NCI-H460 (cell line): ENCODE results near the gene SMARCD1. TPM values are rescaled to one million over a fixed set of nuclear protein-coding genes. Genes with fewer than 3 reads are reported as not detected.

Experiments
- DNase-seq: peaks from one replicate; pipeline ENCODE4 v3.0.0-alpha.2; 2016; ENCODE audit warnings: low read depth; ENCODE audit errors: extremely low read depth
- total RNA-seq: library from RNA; depleted of rRNA; stranded (reverse); fragments of >200 nt; shearing (Covaris generic); gene quantifications from 2 replicates; pipeline ENCODE4 v1.2.3, GENCODE V29; 2014

The SMARCD1 gene
- total RNA-seq, 1 experiment from 2014 or later = 77.0 TPM

DNA sequence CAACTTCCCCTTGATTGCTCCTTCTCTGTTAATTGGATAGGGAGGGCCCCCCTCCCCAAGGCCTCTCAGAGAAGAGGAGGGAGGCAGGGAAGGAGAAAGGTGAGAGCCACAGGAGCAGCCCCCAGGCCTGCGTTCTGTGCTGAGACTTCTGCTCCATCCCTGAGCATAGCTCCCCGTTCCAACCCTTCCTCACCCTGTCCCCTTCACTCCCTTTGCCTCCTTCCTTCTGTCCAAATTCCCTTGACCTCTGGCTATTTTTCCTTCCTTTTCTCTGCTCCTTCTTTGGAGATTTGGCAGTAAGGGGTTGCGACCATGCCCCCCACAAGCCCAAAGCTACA, 28.5 kb upstream of the SMARCD1 start:
- no peak for DNase-seq

DNA sequence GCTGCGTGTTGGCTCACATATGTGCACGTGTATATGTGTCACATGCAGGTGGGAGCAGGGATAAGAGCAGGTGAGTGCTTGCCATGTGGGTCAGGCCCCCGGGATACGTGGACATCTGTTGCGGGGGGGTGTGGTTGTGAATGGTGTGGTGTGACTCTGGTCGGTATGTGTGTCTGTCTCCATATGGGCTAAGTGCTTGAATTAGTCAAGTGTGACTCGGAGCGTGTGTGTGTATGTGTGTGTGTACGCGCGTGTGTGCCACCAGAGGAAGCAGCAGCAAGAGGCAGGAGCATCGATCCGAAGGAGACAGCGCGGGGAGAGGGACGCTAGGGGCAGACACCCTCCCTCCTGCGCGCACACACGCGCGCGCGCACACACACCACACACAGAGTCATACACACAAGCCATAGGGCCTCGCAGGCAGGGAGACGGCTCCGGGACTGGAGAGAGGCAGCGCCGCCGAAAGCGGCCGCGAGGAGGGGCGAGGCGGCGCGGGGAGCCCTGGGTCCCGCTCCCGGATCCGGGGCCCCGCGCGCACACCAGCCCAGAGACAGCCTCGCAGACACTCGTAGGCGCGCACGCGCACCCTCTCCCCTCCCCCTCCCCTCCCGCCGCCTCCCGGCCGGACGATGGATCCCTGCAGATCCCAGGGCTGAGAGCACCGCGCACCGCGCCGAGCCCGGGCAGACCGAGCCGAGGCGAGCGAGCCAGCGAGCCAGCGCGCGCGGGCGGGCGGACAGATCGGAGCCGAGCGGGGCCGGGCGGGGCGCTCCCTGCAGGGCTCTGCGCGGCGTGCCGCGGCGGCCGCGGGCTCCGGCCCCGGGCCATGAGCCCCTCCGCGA, 27.9 kb upstream of the SMARCD1 start, which contains the start of gene ASIC1:
Gene ASIC1 (plus strand): TSS at position 597 of the 842 bp plus-strand sequence. CDS start 1,171 bp downstream, outside the sequence.
- peak; percentile 60 for DNase-seq

DNA sequence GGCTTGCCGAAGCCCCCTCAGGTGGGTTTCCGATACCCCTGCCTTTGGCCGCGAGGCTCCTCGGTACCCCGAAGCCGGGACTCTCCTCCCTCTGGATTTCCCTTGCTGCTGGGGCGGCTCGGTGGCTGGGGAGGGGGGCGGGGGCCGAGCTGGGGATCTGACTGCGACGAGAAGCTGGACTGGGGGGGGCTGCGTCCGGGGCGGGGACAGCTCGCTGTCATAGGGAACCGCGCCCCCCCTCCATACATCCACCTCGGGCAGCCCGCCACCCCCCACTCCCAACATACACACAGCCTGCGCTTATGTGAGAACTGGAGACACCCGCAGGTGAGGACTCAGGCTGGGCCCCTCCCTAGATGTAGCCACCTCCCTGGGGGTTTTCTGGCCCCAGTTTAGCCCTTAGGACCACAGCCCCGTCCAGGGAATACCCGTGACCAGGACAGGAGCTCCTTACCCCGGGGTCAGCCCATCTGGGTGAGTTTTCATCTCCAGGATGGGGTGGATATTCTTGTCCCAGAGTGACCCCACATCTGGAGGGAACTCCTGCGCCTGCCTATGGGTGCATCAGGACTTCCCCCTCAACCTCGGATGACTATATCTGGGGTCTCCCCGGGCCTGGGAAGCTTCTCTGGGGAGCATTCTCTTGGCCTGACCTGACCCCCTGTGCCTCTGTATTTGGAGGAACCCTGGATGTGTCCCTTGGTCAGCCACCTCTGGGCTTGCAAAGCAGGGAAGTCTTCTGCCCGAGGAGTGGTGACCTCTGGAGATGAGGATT, 27.1 kb upstream of the SMARCD1 start:
- no peak for DNase-seq

DNA sequence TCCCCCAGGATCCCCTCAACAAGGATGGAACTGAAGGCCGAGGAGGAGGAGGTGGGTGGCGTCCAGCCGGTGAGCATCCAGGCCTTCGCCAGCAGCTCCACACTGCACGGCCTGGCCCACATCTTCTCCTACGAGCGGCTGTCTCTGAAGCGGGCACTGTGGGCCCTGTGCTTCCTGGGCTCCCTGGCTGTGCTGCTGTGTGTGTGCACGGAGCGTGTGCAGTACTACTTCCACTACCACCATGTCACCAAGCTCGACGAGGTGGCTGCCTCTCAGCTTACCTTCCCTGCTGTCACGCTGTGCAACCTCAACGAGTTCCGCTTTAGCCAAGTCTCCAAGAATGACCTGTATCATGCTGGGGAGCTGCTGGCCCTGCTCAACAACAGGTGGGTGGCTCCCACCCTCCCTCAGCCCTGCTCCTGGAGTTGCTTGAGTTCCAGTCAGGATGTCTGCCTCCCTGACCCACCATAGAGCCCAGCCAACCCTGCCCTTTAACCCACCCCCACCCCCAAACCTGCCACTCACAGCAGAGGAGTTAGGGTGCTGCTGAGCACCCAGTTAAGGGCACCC, 26.3 kb upstream of the SMARCD1 start:
- no peak for DNase-seq

DNA sequence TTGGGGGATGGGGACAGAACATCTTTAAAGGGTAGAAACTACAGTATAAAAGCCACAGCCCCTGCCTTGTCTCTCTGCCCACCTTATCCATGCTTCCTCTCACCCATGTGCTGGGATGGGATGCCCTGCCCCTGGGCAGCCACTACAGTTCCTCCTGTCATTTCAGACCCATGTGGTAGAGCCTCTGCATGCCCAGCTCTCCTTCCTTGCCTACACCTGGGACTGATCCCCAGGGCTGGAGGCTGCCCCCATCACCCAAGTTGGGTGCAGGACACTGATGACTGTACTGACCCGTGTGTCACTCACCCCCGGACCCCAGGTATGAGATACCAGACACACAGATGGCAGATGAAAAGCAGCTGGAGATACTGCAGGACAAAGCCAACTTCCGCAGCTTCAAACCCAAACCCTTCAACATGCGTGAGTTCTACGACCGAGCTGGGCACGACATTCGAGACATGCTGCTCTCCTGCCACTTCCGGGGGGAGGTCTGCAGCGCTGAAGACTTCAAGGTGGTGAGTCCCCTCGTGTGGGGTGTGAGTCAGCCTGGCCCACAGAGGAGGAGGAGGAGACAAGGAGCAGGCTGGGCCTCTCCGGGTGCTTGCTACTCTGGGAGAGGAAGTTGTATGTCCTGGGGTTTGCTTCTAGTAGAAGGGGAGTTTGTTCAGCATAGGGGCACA, 25.6 kb upstream of the SMARCD1 start:
- DNase-seq = no peak

DNA sequence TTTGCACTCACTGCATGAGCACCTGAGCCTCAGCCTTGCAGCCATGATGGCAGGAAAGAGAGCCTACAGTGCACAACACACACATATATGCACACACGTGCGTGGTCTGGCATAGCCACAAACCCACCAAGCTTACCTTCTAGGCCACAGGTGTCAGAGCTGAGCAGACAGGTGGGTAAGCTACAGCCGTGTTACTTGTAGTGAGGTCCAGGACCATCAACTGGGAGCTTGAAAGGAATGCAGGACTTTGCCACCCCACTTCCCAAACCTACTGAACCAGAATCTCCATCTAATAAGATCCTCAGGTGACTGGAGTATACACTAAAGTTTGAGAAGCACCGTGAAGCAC, 25.0 kb upstream of the SMARCD1 start:
- no peak for DNase-seq

DNA sequence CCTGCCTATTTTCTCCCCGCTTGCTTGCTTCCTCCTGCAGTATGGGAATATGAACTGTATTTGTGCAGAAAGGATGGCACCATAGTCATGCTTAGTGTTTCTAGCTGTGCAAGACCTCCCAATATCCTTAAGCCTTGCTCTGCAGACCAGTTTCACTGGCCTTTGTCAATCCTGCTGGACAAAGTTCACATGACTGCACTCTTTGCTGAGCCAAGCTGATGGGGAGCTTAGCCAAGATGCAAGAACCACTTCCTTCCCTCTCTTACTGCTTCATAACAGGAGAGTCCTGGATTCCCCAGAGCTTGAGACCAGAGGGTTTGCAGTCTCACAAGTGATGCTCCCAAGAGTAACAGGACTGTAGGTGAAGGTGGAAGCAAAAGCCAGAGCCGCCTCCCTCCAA, 24.0 kb upstream of the SMARCD1 start:
- no peak for DNase-seq

DNA sequence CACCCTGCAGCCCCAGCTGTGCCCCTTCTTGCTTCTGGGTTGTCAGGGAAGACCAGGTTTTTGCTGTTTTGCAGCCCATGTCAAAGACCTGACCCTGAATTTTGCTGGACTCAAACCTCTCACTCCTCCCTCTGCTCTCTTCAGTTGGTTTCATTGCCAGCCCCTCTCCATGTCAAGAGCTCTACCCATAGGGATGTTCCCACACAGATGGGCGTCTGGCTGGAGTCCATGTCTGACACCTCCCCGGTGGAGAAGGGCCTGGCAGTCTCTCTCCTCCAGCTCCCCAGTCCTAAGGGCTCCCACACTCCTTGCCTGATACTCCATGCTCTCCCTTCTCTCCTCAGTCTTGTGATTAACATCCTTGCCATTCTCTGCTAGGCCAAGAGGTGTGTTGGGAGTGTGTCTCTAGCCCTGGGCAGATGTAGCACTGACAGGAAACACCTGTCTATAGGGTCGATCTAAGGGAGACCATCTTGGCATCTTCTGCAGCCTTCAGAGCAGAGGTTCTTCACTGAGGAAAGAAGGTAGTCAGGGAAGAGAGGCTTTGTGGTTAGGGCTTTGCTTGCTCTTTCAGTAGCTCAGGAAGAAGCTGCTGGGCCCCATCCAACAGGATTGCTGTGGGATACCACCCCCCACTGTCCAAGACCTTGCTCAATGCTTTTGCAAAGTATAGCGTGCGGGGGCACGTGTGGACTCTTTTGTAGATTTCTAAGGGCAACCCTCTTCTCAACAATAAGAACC, 23.0 kb upstream of the SMARCD1 start:
- DNase-seq = no peak

DNA sequence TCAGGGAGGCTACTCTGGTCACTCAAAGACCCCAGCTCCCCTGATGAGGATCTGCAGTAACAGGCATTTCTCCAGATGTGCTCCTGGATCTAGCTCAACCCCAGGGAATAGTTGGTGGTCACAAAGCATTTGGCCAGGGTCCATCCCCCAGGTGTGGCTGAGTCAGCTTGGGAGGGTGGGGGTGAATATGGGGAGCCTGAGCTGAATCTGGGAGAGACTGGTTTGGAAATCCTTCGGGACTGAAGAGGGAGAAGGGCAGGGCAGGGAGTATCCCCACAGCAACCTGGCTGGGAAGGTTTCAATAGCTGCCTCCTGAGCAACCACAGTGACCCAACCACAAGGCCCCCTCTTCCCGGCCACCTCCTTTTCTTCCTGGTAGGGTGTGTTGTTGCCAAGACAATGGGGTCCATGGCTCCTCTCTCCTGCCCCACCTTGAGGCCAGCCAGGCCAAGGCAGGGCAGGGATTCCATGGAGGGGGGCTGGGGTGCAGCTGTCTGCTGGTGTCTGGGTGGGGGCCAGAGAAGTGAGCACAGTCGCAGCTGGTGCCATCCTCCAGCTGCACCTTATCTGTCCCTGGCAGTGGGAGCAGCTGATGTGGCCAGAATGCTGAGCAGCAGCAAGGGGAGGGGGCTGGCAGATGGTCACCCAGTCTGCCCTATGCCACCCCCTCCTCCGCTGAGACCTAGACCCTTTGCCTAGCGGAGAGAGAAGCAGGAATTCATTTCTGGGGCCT, 22.2 kb upstream of the SMARCD1 start:
- DNase-seq = no peak

DNA sequence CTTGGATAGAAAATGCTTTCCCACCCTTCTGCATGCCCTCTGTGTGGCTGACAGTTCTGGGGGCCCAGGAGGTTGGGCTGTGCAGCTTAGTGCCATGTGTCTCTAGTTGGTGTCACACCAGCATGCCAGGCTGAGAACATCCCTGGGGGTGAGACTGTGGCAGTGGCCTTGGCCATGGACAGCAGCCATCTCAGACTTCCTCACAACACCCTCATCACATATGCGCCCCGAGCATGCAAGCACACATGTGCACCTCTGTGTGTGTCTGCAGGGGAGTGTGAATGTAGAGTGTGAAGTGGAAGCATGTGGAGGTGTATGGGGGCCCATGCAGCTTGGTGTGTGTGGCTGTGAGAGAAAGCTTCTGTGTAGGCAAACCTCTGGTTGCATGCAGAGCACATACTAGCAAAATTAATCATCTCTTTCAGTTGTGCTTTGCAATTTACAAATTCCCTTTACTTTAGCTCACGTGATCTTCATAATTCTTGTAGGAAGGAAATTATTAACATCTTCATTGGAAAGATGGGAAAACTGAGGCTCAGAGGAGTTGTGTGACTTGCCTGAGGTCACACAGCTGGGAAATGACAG, 19.3 kb upstream of the SMARCD1 start:
- DNase-seq = no peak

DNA sequence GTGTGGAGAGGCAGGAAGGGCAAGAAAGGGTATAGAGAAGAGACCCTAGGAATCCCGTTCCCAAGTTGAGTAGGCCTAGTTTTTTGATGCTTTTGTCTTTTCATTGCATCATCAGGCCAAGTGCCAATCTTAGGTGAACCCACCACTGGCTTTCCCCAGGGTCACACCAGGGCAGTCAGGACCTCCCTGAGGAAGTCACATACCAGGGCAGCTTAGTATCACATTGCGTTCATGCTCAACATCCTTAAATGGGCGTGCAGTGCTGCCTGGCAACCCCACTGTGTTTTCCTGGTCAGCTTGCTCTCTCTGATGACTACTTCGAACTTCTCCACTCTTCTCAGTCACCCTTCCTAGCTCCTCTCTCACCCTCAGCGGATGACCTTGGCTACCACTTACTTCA, 18.7 kb upstream of the SMARCD1 start:
- no peak for DNase-seq

DNA sequence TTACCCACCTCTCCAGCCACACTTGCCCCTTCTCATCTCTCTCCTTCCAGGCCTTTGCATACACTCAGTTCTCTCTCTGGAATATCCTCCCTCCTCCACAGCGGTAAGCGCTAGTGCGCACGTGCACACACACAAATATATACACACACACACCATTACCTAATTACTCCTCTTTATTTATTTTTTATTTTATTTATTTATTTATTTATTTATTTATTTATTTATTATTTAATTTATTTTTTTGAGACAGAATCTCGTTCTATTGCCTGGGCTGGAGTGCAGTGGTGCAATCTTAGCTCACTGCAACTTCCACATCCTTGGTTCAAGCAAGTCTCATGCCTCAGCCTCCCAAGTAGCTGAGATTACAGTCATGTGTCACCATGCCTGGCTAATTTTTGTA, 16.1 kb upstream of the SMARCD1 start:
- no peak for DNase-seq

DNA sequence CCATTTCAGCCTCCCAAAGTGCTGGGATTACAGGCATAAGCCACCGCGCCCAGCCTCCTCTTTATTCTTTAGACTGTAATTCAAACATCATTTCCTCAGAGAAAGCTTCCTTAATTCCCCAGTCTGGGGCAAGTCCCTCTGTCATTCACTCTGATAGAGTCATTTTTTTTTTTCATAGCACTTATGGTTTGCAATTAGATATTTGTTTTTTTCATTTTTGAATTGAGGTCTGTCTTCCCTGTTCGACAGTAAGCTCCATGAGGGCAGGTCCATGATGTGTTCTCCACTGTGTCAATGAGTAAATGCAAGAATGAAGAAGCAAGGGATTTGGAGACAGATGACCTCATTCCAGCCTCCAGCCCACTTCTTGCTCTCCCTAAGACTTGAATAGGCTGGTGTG, 15.6 kb upstream of the SMARCD1 start:
- DNase-seq = no peak

DNA sequence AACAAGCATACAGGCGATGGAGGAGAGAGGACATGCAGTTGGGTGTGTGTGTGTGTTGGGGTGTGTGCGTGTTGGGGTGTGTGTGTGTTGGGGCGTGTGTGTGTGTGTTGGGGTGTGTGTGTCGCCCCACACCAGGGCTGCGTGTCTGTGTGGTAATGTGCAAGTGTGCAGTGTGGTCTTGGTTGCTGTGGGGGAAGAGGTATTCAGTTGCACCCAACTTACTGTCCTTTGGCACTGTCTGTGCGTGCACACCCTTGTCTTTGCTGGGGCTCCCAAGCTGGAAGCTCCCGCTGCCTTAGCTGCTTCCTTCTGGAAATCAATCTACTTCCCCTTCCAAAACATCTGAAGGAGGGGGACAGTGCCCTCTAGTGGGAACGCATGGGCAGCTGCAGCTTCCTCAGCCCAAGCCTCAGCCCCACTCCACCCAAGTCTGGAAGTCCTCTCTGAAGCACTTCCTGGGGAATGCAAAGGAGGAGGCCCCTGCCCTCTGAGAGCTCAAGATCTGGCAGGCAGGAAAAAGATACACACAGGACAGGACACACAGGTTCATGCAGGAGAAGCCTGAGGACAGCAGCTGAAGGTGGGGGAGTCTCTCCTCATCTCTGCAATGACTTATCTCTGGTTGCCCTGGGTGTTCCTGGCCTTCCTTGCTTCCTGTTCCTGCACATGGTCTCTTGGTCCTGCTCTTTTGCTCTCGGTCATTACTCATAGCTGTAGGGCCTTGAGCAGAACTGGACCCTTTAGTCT, 14.7 kb upstream of the SMARCD1 start:
- DNase-seq = peak; percentile 80

DNA sequence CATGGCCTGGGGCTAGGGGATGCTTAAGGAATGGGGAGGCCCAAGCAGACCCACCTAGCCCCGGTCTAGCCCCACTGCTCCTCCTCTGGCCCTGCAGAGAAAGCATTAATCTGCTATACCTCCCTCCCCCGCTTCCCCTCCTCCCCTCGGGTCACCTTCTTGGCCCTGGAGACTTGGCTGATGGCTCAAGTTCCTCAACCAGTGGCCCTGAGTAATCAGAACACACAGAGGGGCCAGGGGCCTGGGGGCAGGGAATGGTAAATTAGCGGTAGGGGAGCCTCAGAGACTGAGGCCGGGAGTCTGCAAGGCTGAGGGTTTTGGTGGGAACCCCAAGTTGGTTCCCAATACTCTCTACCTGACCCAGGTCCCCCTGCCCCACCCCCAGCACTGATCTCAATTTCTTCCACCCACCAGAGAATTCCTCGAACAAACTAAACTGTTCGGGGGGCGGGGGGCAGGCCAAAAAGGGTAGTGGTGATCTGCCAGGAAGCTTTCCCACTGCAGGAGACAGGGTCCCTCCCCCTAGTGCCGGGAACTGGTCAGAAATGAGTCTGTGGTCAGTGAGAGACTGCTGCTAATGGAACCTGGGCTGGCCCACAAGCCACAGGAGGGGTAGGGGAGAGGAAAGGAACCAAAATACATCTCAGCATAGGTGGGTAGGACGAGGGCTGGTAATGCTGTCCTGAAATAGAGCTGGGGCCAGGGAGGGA, 12.8 kb upstream of the SMARCD1 start:
- DNase-seq = no peak

DNA sequence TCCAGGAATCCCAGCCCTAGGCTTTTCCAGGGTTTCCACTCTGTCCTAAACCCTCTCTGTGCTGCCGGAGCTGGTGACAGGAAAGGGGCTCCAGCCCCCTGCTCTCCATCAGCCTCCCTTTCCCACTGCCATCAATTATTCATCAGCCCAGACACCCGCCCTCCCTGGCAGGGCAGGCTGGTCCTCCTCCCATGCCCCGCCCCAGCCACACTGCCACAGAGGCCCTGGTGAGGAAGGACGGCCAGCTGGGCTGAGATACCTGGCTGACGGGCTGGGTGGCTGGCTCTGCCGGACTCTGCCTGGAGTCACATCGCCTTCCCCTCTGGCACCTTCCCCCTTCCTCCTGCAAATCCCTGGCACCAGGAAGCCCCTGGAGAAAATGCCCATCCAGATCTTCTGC, 11.9 kb upstream of the SMARCD1 start:
- DNase-seq = no peak

DNA sequence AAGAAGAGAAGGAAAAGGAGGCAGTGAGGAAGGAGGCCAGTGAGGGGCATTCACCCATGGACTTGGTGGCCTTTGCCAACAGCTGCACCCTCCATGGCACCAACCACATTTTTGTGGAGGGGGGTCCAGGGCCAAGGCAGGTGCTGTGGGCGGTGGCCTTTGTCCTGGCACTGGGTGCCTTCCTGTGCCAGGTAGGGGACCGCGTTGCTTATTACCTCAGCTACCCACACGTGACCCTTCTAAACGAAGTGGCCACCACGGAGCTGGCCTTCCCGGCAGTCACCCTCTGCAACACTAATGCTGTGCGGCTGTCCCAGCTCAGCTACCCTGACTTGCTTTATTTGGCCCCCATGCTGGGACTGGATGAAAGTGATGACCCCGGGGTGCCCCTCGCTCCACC, 11.4 kb upstream of the SMARCD1 start:
- no peak for DNase-seq
